Measurements from ENCODE around the gene C17orf78. TPM values are rescaled to one million over a fixed set of nuclear protein-coding genes. Genes with fewer than 3 reads are reported as not detected.

Gene C17orf78
- polyA plus RNA-seq (2013, experiment 1 of 2), result not detected
- not detected for polyA plus RNA-seq (2013, experiment 2 of 2)

GRCh38 chr17:37375706-37376105 lies at the start of gene C17orf78:
Gene C17orf78, plus strand, starts transcription at chr17:37375985. Its CDS starts 108 bp downstream, at chr17:37376093.
- Histone ChIP-seq H2BK15ac (ENCODE audit: low read depth, poor library complexity, severe bottlenecking) (no peak within 1 kb of the TSS), H3K4me3 (ENCODE audit: insufficient read depth in 1 of 2, low read depth in 1 of 2, low read length in 2 of 2) (no peak within 1 kb of the TSS), H3K9ac (ENCODE audit: low read length) (no peak within 1 kb of the TSS), H4K8ac (ENCODE audit: low read length) (no peak within 1 kb of the TSS), H3K79me1 (replicated peaks; ENCODE audit: low read length, poor library complexity, severe bottlenecking) (peaks cover 6% of the 10 kb centered on the region), H3K27ac (ENCODE audit: low read length, poor library complexity, severe bottlenecking) (no peak within 1 kb of the TSS), H3K4me2 (ENCODE audit: low read length, poor library complexity, severe bottlenecking) (no peak within 1 kb of the TSS), H3K14ac (ENCODE audit: low read length in 2 of 2) (no peak within 1 kb of the TSS), H2BK12ac (ENCODE audit: low read length in 2 of 2) (no peak within 1 kb of the TSS), H2BK5ac (ENCODE audit: low read depth, low read length, poor library complexity, severe bottlenecking) (no peak within 1 kb of the TSS), H3K36me3 (ENCODE audit: control insufficient read depth in 1 of 2, insufficient read depth in 2 of 2, low read depth in 1 of 2, low read length in 2 of 2) (no peaks in the 10 kb centered on the region), H3K27me3 (ENCODE audit: control insufficient read depth in 1 of 2, insufficient read depth in 1 of 2, low read length in 2 of 2) (no peaks in the 10 kb centered on the region), H3K9me3 (ENCODE audit: control insufficient read depth, low read length) (no peaks in the 10 kb centered on the region), H3K4ac (ENCODE audit: low read depth in 1 of 2, low read length in 2 of 2) (no peak within 1 kb of the TSS), H2AFZ (ENCODE audit: low read depth, low read length) (no peak within 1 kb of the TSS), H4K91ac (ENCODE audit: low read length) (no peak within 1 kb of the TSS), H2BK120ac (ENCODE audit: low read depth, low read length) (no peak within 1 kb of the TSS), H3K23ac (ENCODE audit: low read length in 2 of 2) (no peak within 1 kb of the TSS), H3K4me1 (ENCODE audit: control insufficient read depth, insufficient read depth, low read depth, low read length) (peaks cover 1% of the 10 kb centered on the region), H2AK5ac (ENCODE audit: low read length, severe bottlenecking) (no peak within 1 kb of the TSS), H3K18ac (ENCODE audit: low read depth in 1 of 2, low read length in 2 of 2) (no peak within 1 kb of the TSS)
- WGBS, result 92% methylated on average over 7 of the region's 7 CpGs
- no peak for DNase-seq

GRCh38 chr17:37327341-37328090 lies 48.3 kb upstream of the C17orf78 start:
- no peak overlapping the region for H4K8ac ChIP-seq (ENCODE audit: low read length)
- no peaks in the 10 kb centered on the region for H3K27me3 ChIP-seq (ENCODE audit: control insufficient read depth in 1 of 2, insufficient read depth in 1 of 2, low read length in 2 of 2)
- no peak overlapping the region for H2BK12ac ChIP-seq (ENCODE audit: low read length in 2 of 2)
- no peak overlapping the region for H3K23ac ChIP-seq (ENCODE audit: low read length in 2 of 2)
- no peak overlapping the region for H3K4me3 ChIP-seq (ENCODE audit: insufficient read depth in 1 of 2, low read depth in 1 of 2, low read length in 2 of 2)
- H3K9me3 ChIP-seq (ENCODE audit: control insufficient read depth, low read length), result no peaks in the 10 kb centered on the region
- H4K91ac ChIP-seq (ENCODE audit: low read length), result no peak overlapping the region
- peaks cover 21 to 37% of the 10 kb centered on the region in 2 experiments for H3K36me3 ChIP-seq (ENCODE audit: control insufficient read depth in 1 of 2, insufficient read depth in 2 of 2, low read depth in 1 of 2, low read length in 2 of 2)
- no peak overlapping the region for H2AFZ ChIP-seq (ENCODE audit: low read depth, low read length)
- WGBS, result 89% methylated on average over 5 of the region's 5 CpGs
- no peak overlapping the region for H3K4me2 ChIP-seq (ENCODE audit: low read length, poor library complexity, severe bottlenecking)
- DNase-seq, result peak; percentile 91
- no peak overlapping the region for H2BK120ac ChIP-seq (ENCODE audit: low read depth, low read length)
- no peak overlapping the region for H2AK5ac ChIP-seq (ENCODE audit: low read length, severe bottlenecking)
- H2BK15ac ChIP-seq (ENCODE audit: low read depth, poor library complexity, severe bottlenecking), result no peak overlapping the region
- no peak overlapping the region for H3K14ac ChIP-seq (ENCODE audit: low read length in 2 of 2)
- no peaks in the 10 kb centered on the region for H3K4me1 ChIP-seq (ENCODE audit: control insufficient read depth, insufficient read depth, low read depth, low read length)
- peaks cover 20% of the 10 kb centered on the region for H3K79me1 ChIP-seq (replicated peaks; ENCODE audit: low read length, poor library complexity, severe bottlenecking)
- peak overlapping the region; percentile 25 for H3K9ac ChIP-seq (ENCODE audit: low read length)
- peak overlapping the region; percentile 88 for H3K27ac ChIP-seq (ENCODE audit: low read length, poor library complexity, severe bottlenecking)
- no peak overlapping the region for H2BK5ac ChIP-seq (ENCODE audit: low read depth, low read length, poor library complexity, severe bottlenecking)
- no peak overlapping the region for H3K18ac ChIP-seq (ENCODE audit: low read depth in 1 of 2, low read length in 2 of 2)
- H3K4ac ChIP-seq (ENCODE audit: low read depth in 1 of 2, low read length in 2 of 2), result no peak overlapping the region

- H3K27me3 ChIP-seq (ENCODE audit: control insufficient read depth in 1 of 2, insufficient read depth in 1 of 2, low read length in 2 of 2), result no peaks in the 10 kb centered on the region
- H2AFZ ChIP-seq (ENCODE audit: low read depth, low read length), result no peak overlapping the region
- DNase-seq, result no peak
- H3K4ac ChIP-seq (ENCODE audit: low read depth in 1 of 2, low read length in 2 of 2), result no peak overlapping the region
- H3K4me3 ChIP-seq (ENCODE audit: insufficient read depth in 1 of 2, low read depth in 1 of 2, low read length in 2 of 2), result no peak overlapping the region
- no peaks in the 10 kb centered on the region for H3K4me1 ChIP-seq (ENCODE audit: control insufficient read depth, insufficient read depth, low read depth, low read length)
- no peak overlapping the region for H2AK5ac ChIP-seq (ENCODE audit: low read length, severe bottlenecking)
- no peak overlapping the region for H3K4me2 ChIP-seq (ENCODE audit: low read length, poor library complexity, severe bottlenecking)
- H3K9me3 ChIP-seq (ENCODE audit: control insufficient read depth, low read length), result no peaks in the 10 kb centered on the region
- no peak overlapping the region for H2BK120ac ChIP-seq (ENCODE audit: low read depth, low read length)
- no peak overlapping the region for H3K9ac ChIP-seq (ENCODE audit: low read length)
- H3K18ac ChIP-seq (ENCODE audit: low read depth in 1 of 2, low read length in 2 of 2), result no peak overlapping the region
- no peak overlapping the region for H3K14ac ChIP-seq (ENCODE audit: low read length in 2 of 2)
- WGBS, result 90% methylated on average over 3 of the region's 3 CpGs
- no peak overlapping the region for H2BK15ac ChIP-seq (ENCODE audit: low read depth, poor library complexity, severe bottlenecking)
- H4K91ac ChIP-seq (ENCODE audit: low read length), result no peak overlapping the region
- no peak overlapping the region for H2BK12ac ChIP-seq (ENCODE audit: low read length in 2 of 2)
- peak overlapping the region; percentile 23 for H3K27ac ChIP-seq (ENCODE audit: low read length, poor library complexity, severe bottlenecking)
- no peak overlapping the region for H2BK5ac ChIP-seq (ENCODE audit: low read depth, low read length, poor library complexity, severe bottlenecking)
- no peak overlapping the region for H3K23ac ChIP-seq (ENCODE audit: low read length in 2 of 2)
- H3K36me3 ChIP-seq (ENCODE audit: control insufficient read depth in 1 of 2, insufficient read depth in 2 of 2, low read depth in 1 of 2, low read length in 2 of 2), result peaks cover 8 to 27% of the 10 kb centered on the region in 2 experiments
- no peak overlapping the region for H4K8ac ChIP-seq (ENCODE audit: low read length)
- H3K79me1 ChIP-seq (replicated peaks; ENCODE audit: low read length, poor library complexity, severe bottlenecking), result peaks cover 26% of the 10 kb centered on the region
These were observed 36.9 kb upstream of the C17orf78 start for GRCh38 chr17:37338847-37339246.

DNA sequence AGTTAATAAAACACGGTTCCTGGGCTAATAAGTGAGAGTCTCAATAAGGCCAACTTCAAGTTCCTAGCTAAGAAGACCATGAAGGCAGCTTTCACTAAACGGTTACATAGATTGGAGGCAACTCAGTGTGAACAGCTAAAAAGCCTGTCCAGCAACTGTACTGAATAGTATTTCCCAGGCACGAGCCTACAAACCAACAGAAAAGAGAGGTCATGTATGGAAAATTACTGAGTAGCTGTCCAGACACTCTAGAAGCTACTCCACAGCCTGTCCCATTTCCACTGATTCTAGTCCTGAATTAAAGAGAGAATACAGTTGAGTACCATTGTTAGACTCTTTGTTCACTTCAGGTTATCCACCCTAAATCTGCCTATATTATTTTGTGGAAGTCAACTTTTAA lies 36.5 kb upstream of the C17orf78 start:
- H3K14ac ChIP-seq (ENCODE audit: low read length in 2 of 2), result no peak overlapping the region
- no peaks in the 10 kb centered on the region for H3K27me3 ChIP-seq (ENCODE audit: control insufficient read depth in 1 of 2, insufficient read depth in 1 of 2, low read length in 2 of 2)
- H2AFZ ChIP-seq (ENCODE audit: low read depth, low read length), result no peak overlapping the region
- H2AK5ac ChIP-seq (ENCODE audit: low read length, severe bottlenecking), result no peak overlapping the region
- peaks cover 8 to 27% of the 10 kb centered on the region in 2 experiments for H3K36me3 ChIP-seq (ENCODE audit: control insufficient read depth in 1 of 2, insufficient read depth in 2 of 2, low read depth in 1 of 2, low read length in 2 of 2)
- no peak overlapping the region for H3K4ac ChIP-seq (ENCODE audit: low read depth in 1 of 2, low read length in 2 of 2)
- H2BK15ac ChIP-seq (ENCODE audit: low read depth, poor library complexity, severe bottlenecking), result no peak overlapping the region
- no peak overlapping the region for H2BK5ac ChIP-seq (ENCODE audit: low read depth, low read length, poor library complexity, severe bottlenecking)
- H3K4me2 ChIP-seq (ENCODE audit: low read length, poor library complexity, severe bottlenecking), result no peak overlapping the region
- H3K27ac ChIP-seq (ENCODE audit: low read length, poor library complexity, severe bottlenecking), result peak overlapping the region; percentile 23
- no peak overlapping the region for H4K8ac ChIP-seq (ENCODE audit: low read length)
- no peak overlapping the region for H3K23ac ChIP-seq (ENCODE audit: low read length in 2 of 2)
- no peak overlapping the region for H3K9ac ChIP-seq (ENCODE audit: low read length)
- 83% methylated on average over 2 of the region's 3 CpGs for WGBS
- no peak overlapping the region for H2BK12ac ChIP-seq (ENCODE audit: low read length in 2 of 2)
- peaks cover 24% of the 10 kb centered on the region for H3K79me1 ChIP-seq (replicated peaks; ENCODE audit: low read length, poor library complexity, severe bottlenecking)
- DNase-seq, result peak; percentile 63
- no peak overlapping the region for H3K4me3 ChIP-seq (ENCODE audit: insufficient read depth in 1 of 2, low read depth in 1 of 2, low read length in 2 of 2)
- no peak overlapping the region for H4K91ac ChIP-seq (ENCODE audit: low read length)
- no peak overlapping the region for H3K18ac ChIP-seq (ENCODE audit: low read depth in 1 of 2, low read length in 2 of 2)
- H3K4me1 ChIP-seq (ENCODE audit: control insufficient read depth, insufficient read depth, low read depth, low read length), result no peaks in the 10 kb centered on the region
- H2BK120ac ChIP-seq (ENCODE audit: low read depth, low read length), result no peak overlapping the region
- no peaks in the 10 kb centered on the region for H3K9me3 ChIP-seq (ENCODE audit: control insufficient read depth, low read length)

All from mesenchymal stem cell (in vitro differentiated cells and primary cell).